COR-L47 (cell line): ENCODE measurements around the gene ACSL3.
"Not testable (repeated sequence)": the region's sequence is repeated elsewhere in the genome, so short reads cannot be mapped to it uniquely, and the experiment has no call there.

Experiments used
- DNase-seq: peaks from one replicate; lab custom pipeline; 2025; lab: John Stamatoyannopoulos, UW

The ACSL3 gene

GRCh38 chr2:222854773-222855700, 5.8 kb upstream of the ACSL3 start:
- DNase-seq: no peak

GRCh38 chr2:222859786-222860612, 837 bp upstream of the ACSL3 start:
- DNase-seq: no peak

- DNase-seq: no peak
Observed at GRCh38 chr2:222861411-222862105, 722 bp downstream of the ACSL3 start.

- DNase-seq: no peak
Observed at GRCh38 chr2:222862106-222862908, 1.5 kb downstream of the ACSL3 start.

- DNase-seq: no peak
Observed at GRCh38 chr2:222862909-222863544, 2.2 kb downstream of the ACSL3 start.

- DNase-seq: no peak
Observed at GRCh38 chr2:222864296-222864695, 3.5 kb downstream of the ACSL3 start.

DNA sequence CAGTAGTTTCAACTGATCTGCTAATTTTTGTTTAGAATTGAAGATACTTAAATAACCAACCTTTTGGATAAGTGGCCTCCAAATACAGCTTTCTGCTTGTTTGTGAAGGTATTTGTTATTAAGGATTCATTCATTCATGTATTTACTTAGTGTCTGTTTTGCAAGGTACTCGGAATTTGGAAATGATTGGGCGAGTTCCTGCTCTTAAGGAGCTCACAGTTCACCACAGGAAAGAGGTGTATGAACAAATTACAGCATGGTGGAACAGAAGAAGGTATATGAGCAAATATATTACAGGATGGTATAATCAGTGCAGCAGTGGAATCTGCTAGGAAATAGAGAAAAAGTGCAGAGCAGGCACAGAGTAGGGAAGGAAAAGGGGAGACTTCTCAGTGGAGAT, 4.5 kb downstream of the ACSL3 start:
- no peak for DNase-seq

- no peak for DNase-seq
Observed at GRCh38 chr2:222866358-222866960, 5.6 kb downstream of the ACSL3 start.

- DNase-seq: not testable (repeated sequence)
Observed at GRCh38 chr2:222868560-222869251, 7.9 kb downstream of the ACSL3 start.

DNA sequence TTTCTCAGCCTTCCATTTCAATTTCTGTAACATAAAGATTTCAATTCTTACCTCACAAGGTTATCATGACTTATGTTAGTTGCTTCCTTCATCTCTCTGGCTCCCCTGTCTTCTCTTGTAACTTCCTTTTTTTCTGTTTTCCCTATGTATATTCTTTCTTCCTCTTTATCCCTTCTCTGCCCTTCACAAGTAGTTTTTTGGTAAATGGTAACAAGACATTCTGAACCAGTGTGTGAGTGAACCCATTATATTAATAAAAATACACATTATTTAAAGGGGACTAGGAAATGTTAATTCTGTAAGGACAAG, 8.4 kb downstream of the ACSL3 start:
- DNase-seq: no peak

DNA sequence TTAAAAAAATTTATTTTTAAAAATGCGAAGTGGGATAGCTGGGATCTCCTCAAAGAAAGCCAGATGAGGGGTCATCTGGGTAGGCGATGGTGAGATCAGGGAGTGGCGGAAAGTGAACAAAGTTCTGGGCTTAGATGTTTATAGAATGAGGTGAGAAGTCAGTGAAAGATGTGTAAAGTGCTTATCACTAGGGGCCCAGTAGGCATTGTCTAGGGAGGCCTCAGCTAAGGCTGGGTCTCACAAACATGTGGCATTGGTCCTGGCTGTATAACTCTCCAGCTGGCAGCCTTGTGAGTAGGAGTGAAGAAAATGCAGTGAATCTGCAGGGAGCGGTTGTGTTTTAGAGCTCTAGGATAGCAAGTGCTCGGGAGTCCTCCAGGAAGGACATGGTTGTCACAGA, 10.5 kb downstream of the ACSL3 start:
- no peak for DNase-seq

DNA sequence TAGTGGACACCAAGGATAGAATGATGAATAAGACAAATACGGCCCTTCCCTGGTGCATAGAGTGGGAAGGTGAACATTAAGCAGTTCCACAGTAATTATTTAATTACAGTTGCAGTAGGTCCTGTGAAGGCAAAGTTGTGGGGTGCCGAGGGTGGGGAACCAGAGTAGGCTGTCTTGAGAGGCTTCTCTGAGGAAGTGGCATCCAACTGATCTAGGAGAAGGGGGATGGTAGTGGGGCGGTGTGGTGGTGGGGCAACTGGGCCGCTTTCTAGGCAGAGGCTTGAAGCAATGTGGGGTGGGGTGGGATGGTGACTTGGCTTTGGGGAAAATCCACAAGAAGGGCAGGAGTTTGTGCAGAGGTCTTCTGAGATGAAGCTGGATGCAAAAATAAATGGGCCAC, 11.7 kb downstream of the ACSL3 start:
- no peak for DNase-seq

- no peak for DNase-seq
Observed at GRCh38 chr2:222875482-222875881, 14.6 kb downstream of the ACSL3 start.

DNA sequence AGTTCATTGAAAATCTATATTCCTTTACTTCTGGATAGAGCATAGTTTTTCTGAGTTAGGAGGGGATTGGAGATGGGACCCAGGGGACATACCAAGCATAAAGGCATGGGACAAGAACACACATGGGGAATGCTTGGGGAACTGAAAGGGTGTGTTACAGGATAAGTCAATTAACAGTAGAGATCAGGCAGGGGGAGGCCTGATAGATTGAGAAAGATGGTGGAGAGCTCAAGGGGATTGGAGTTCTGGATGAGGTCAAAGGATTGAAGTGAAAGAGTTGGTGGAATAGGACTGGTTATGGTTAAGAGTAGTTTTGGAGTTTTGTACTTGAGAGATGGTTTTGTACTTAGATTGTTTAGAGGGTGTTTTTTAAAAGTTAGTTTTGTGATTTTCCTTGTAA, 16.1 kb downstream of the ACSL3 start:
- DNase-seq: no peak

DNA sequence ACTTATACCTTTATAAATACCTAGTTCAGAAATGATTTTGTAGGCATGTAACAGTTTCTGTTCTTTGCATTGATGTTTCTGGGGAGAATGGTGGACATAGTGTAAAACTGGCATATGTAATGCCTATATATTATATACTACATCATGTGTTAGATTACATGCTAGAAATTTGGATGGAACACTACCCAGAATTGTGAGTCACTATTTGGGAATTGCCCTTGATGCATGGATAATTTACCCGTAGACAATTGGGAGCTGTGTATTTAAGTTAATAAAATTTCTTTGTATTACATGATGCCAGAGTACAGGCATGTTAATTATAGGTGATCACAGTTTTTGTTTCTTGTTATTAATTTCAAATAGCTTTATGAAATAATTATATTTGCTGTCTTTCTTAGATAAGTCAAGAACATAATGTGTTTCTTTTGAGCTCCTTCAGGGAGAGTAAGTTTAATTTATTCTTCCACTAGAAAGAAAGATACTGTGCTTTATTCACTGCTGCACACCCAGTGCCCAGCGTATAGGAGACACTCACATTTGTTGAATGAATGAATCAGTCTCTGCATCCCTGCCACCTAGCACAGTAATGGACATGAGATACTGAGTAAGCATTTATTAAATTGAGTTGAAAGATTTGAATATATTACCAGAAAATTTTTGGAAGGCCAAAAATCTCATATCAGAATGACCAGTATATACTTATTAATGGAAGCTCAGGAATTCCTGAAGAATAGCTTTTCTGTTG, 16.9 kb downstream of the ACSL3 start:
- no peak for DNase-seq

GRCh38 chr2:222878301-222878876, 17.6 kb downstream of the ACSL3 start:
- no peak for DNase-seq

GRCh38 chr2:222878877-222879603, 18.2 kb downstream of the ACSL3 start:
- no peak for DNase-seq

DNA sequence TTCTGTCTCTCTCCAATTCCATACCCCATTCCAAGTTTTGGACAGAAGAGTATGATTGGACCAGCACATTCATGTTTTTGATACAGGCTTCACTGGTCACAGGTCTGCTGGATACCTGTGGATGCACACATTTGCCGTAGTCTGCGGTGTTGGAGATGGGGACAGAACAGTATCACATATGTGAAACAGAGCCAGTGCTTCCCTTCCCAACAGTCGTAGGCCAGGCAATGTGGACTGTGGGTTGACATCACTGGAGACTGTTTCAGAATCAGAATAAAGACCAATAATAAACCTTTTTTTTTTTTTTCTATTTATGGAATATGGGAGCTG, 18.7 kb downstream of the ACSL3 start:
- DNase-seq: no peak

DNA sequence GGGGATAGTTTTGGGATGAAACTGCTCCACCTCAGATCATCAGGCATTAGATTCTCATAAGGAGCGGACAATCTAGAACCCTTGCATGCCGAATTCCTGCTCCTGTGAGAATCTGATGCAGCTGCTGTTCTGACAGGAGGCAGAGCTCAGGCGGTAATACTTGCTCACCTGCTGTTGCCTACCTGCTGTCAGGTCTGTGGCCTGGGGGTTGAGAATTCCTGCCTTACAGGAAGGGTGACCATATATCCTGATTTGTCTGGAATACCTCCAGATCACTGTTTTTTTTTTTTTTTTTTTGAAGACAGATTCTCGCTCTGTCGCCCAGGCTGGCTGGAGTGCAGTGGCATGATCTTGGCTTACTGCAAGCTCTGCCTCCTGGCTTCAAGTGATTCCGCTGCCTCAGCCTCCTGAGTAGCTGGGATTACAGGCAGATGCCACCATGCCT, 21.7 kb downstream of the ACSL3 start:
- no peak for DNase-seq
